Inferior parietal cortex (tissue), 1 donor: ENCODE data around the gene LPIN3.
A peak's percentile ranks its signal among the peaks of the same experiment; 100 is the strongest.
"Not testable (repeated sequence)": the region's sequence is repeated elsewhere in the genome, so short reads cannot be mapped to it uniquely, and the experiment has no call there.

Source experiments
- DNase-seq: peaks from one replicate; pipeline ENCODE4 v3.0.0-alpha.2; 2016; ENCODE audit errors: extremely low spot score

LPIN3 gene

GRCh38 chr20:41340327-41341055 is at the start of gene LPIN3:
TSS of gene LPIN3 (plus strand) at chr20:41340821. CDS start at chr20:41345804, 4,983 bp downstream.
- peak; percentile 32 for DNase-seq

DNA sequence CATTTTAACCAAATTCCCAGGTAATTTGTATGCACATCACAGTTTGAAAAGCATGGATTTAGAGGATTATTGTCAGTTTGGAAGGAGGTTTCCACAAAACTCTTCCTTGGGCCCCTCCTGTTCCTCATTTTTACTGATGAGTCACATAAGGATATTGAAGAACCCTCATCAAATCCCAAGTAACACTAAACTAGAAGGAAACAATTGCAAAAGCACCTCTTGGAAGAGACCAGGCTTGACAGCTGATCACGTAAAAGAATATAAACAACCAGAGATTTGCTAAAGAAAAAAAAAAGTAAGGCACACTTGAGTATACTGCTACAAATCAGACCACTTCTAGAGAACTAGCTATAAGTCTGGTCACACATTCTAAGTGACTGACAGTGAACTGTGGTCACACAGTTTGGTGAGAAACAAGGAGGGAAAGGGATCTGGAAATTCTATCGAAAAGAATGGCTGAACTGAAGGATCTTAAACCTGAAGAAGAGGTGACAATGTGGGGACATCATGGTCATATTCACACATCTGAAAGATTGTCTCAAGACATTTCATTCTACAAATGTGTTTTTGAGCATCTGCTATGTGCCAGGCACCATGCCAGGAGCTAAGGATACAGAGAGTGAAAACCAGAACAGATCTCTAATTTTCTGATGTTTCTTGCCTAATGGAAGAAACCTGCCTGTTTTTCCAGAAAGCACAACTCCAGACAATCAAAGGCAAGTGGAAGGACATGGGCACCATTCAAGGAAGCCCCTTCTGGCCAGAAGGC is 47.2 kb upstream of the LPIN3 start:
- peak; percentile 77 for DNase-seq

GRCh38 chr20:41299899-41300298 is 40.7 kb upstream of the LPIN3 start:
- no peak for DNase-seq

GRCh38 chr20:41300383-41300782 is 40.2 kb upstream of the LPIN3 start:
- DNase-seq = no peak

GRCh38 chr20:41300886-41301285 is 39.7 kb upstream of the LPIN3 start:
- no peak for DNase-seq

- no peak for DNase-seq
These were observed 36.6 kb upstream of the LPIN3 start for GRCh38 chr20:41304002-41304401.

DNA sequence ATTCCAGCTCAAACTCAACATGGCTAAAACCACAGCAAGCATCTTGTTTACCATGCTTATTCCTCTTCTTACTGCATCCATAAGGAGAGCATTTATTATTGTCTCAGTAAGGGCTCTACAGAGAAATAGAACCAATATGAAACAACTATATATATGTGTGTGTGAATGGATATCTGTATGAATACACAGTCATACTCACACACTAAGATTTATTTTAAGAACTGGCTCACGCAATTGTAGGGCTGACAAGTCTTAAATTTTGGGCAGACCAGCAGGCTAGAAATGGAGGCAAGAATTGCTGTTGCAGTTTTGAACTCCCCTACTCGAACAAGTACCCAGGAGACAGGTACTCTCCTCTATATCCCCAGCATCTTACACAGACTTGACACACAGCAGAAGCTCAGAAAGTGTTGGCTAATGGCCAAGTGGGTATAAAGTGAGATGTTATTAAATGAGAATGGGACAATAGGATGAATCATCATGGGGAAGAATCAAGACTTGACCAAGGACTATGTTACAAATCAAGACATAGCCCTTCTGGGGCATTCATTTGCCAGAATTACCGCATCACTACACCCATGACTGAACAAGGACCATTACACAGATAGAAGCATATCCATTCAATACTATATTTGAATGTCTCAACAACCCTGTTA is 36.1 kb upstream of the LPIN3 start:
- no peak for DNase-seq

- no peak for DNase-seq
These were observed 34.4 kb upstream of the LPIN3 start for GRCh38 chr20:41306061-41306727.

- DNase-seq = no peak
These were observed 33.6 kb upstream of the LPIN3 start for GRCh38 chr20:41307021-41307420.

DNA sequence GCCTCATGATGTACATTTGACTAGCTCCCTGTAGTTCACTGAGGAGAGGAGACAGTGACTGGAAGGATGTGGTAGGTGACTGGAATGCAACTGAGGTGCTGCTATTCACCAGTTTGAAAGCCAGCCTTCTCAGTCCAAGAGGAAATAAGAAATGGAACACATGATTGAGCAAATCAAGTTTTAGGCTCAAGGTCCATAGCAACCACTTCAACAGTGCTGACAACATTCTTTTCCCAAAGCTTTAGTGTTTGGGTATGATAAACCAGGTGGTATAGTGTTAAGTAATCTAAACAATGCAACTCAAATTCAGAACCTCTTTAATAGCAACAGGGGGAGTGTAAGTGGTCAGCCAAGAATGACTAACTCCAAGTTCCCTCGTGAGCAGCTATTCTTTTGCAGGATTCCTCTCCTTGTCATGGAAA is 32.3 kb upstream of the LPIN3 start:
- no peak for DNase-seq

GRCh38 chr20:41308726-41309413 is 31.8 kb upstream of the LPIN3 start:
- no peak for DNase-seq

- DNase-seq = no peak
These were observed 30.8 kb upstream of the LPIN3 start for GRCh38 chr20:41309817-41310216.

DNA sequence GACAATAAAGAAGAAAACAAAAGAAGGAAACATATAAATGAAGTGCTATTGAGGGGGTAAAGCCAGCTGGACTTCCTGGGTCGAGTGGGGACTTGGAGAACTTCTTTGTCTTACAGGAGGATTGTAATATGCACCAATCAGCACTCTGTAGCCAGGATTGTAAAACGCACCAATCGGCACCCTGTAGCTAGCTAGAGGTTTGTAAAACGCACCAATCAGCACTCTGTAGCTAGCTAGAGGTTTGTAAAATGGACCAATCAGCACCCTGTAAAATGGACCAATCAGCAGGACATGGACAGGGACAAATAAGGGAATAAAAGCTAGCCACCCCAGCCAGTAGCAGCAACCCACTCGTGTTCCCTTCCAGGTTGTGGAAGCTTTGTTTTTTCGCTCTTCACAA is 28.6 kb upstream of the LPIN3 start:
- DNase-seq = not testable (repeated sequence)

GRCh38 chr20:41314386-41314785 is 26.2 kb upstream of the LPIN3 start:
- DNase-seq = no peak

DNA sequence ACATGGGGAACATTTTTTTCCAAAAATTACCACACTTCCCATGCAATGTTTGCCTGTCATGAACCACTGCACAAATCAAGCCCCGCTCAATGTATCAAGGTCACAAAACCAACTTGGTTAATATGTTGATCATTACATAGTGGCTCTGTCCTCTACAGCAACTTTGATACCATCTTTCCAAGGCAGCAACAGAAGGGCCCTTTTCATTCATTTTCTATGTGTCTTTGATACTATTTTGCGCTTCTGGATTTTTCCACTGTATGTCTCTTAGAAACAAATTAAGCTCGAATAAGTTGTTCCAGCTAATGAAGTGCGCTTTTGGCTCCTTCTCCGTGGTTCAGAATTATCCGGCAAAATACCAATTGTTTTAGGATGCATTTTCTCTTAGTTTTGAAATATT is 24.6 kb upstream of the LPIN3 start:
- peak; percentile 48 for DNase-seq

GRCh38 chr20:41316602-41317545 is 23.7 kb upstream of the LPIN3 start:
- peak; percentile 49 for DNase-seq

GRCh38 chr20:41317546-41318270 is 22.9 kb upstream of the LPIN3 start, which contains the start of gene ZHX3:
TSS of gene ZHX3 (minus strand) at chr20:41317731. CDS start at chr20:41204916, 112,815 bp downstream.
- peak; percentile 92 for DNase-seq

- DNase-seq = peak; percentile 31
These were observed 22.4 kb upstream of the LPIN3 start for GRCh38 chr20:41318271-41318649.

GRCh38 chr20:41320441-41320840 is 20.2 kb upstream of the LPIN3 start:
- no peak for DNase-seq

- no peak for DNase-seq
These were observed 19.6 kb upstream of the LPIN3 start for GRCh38 chr20:41320976-41321375.
